Smooth muscle cell (in vitro differentiated cells): ENCODE data around the gene SRP68. TPM values are rescaled to one million over a fixed set of nuclear protein-coding genes. Genes with fewer than 3 reads are reported as not detected.

ENCODE experiments used
- DNase-seq: peaks from one replicate; lab custom pipeline; 2025; ENCODE audit not compliant: unreplicated experiment; lab: John Stamatoyannopoulos, UW
- H2AFZ ChIP-seq: fragments of 200-600 bp; sonication (generic); 2 replicates; pipeline ENCODE4 v1.6.0; 2016; ENCODE audit warnings: antibody characterized with exemption, low read depth, mild to moderate bottlenecking
- H3F3A ChIP-seq: fragments of 200-600 bp; sonication (generic); 2 replicates; pipeline ENCODE4 v1.6.0; 2017; ENCODE audit warnings: antibody characterized with exemption, low read depth
- H3K27ac ChIP-seq: fragments of 200-600 bp; sonication (generic); 2 replicates; pipeline ENCODE4 v1.5.1; 2016; ENCODE audit warnings: low read depth, mild to moderate bottlenecking
- H3K27me3 ChIP-seq: fragments of 200-600 bp; sonication (generic); 2 replicates; pipeline ENCODE4 v1.6.1; 2016; ENCODE audit warnings: low read depth, mild to moderate bottlenecking
- H3K36me3 ChIP-seq: fragments of 200-600 bp; sonication (generic); 2 replicates; pipeline ENCODE4 v1.5.1; 2016; ENCODE audit warnings: low read depth
- H3K4me1 ChIP-seq: fragments of 200-600 bp; sonication (generic); 2 replicates; pipeline ENCODE4 v1.5.1; 2016; ENCODE audit warnings: low read depth
- H3K4me2 ChIP-seq: fragments of 200-600 bp; sonication (generic); 2 replicates; pipeline ENCODE4 v1.6.0; 2016; ENCODE audit warnings: mild to moderate bottlenecking
- H3K4me3 ChIP-seq: fragments of 200-600 bp; sonication (generic); 2 replicates; pipeline ENCODE4 v1.5.1; 2016; ENCODE audit warnings: mild to moderate bottlenecking
- H3K79me2 ChIP-seq: fragments of 200-600 bp; sonication (generic); 2 replicates; pipeline ENCODE4 v1.6.0; 2016; ENCODE audit warnings: low read depth, mild to moderate bottlenecking
- H3K9ac ChIP-seq: fragments of 200-600 bp; sonication (generic); 2 replicates; pipeline ENCODE4 v1.6.0; 2016; ENCODE audit warnings: low read depth
- H3K9me3 ChIP-seq: fragments of 200-600 bp; sonication (generic); replicated peaks from 2 replicates; pipeline ENCODE4 v1.5.1; 2016; ENCODE audit warnings: low read depth
- H4K20me1 ChIP-seq: fragments of 200-600 bp; sonication (generic); 2 replicates; pipeline ENCODE4 v1.6.0; 2016; ENCODE audit warnings: low read depth
- CTCF ChIP-seq: fragments of 200-600 bp; sonication (generic); IDR thresholded peaks from 2 replicates; pipeline ENCODE4 v1.5.1; 2017; ENCODE audit warnings: borderline replicate concordance, mild to moderate bottlenecking, antibody characterized with exemption; ENCODE audit not compliant: insufficient read depth, poor library complexity, severe bottlenecking
- WGBS: methylation state at CpG from one replicate; pipeline ENCODE4 v1.1.7; 2016; ENCODE audit warnings: low lambda C conversion rate; 5-methylcytosine and 5-hydroxymethylcytosine counted together
- polyA plus RNA-seq: library from polyadenylated mRNA; unstranded; fragments of >200 nt; fragmentation: Nextera tagmentation; extraction: Ambion mirVana; gene quantifications from 2 replicates; pipeline ENCODE4 v1.2.1, GENCODE V29; 2016
- total RNA-seq: library from RNA; depleted of rRNA; stranded (reverse); fragments of >200 nt; gene quantifications from 2 replicates; pipeline ENCODE4 v1.2.3, GENCODE V29; 2014

SRP68 gene
- total and polyA plus RNA-seq, 2 experiments from 2014 or later, result 67.5 to 96.3 TPM

- Histone ChIP-seq H3K9me3 (no peaks in the 10 kb centered on the region), H3K36me3 (no peaks in the 10 kb centered on the region), H3K4me2 (no peak overlapping the region), H3K4me1 (no peaks in the 10 kb centered on the region), H3K9ac (no peak overlapping the region), H3K27ac (no peak overlapping the region), H3K79me2 (no peaks in the 10 kb centered on the region), H2AFZ (no peak overlapping the region), H4K20me1 (no peaks in the 10 kb centered on the region), H3K4me3 (no peak overlapping the region), H3K27me3 (no peaks in the 10 kb centered on the region), H3F3A (no peaks in the 10 kb centered on the region)
- DNase-seq, result no peak
- TF ChIP-seq CTCF, result no peak
- 88% methylated on average over 10 of the region's 13 CpGs for WGBS
Measured at GRCh38 chr17:76018801-76019200, 53.5 kb downstream of the SRP68 start.

- Histone ChIP-seq H3K79me2 (no peaks in the 10 kb centered on the region), H3K4me1 (no peaks in the 10 kb centered on the region), H3K36me3 (no peaks in the 10 kb centered on the region), H3K9ac (no peak overlapping the region), H3K27me3 (no peaks in the 10 kb centered on the region), H3K27ac (no peak overlapping the region), H2AFZ (no peak overlapping the region), H3K4me3 (no peak overlapping the region), H3K9me3 (no peaks in the 10 kb centered on the region), H3F3A (no peaks in the 10 kb centered on the region), H3K4me2 (no peak overlapping the region), H4K20me1 (no peaks in the 10 kb centered on the region)
- WGBS, result 90% methylated on average over 11 of the region's 11 CpGs
- DNase-seq, result no peak
- no peak for TF ChIP-seq CTCF
Measured at GRCh38 chr17:76018340-76018680, 54.0 kb downstream of the SRP68 start.

DNA sequence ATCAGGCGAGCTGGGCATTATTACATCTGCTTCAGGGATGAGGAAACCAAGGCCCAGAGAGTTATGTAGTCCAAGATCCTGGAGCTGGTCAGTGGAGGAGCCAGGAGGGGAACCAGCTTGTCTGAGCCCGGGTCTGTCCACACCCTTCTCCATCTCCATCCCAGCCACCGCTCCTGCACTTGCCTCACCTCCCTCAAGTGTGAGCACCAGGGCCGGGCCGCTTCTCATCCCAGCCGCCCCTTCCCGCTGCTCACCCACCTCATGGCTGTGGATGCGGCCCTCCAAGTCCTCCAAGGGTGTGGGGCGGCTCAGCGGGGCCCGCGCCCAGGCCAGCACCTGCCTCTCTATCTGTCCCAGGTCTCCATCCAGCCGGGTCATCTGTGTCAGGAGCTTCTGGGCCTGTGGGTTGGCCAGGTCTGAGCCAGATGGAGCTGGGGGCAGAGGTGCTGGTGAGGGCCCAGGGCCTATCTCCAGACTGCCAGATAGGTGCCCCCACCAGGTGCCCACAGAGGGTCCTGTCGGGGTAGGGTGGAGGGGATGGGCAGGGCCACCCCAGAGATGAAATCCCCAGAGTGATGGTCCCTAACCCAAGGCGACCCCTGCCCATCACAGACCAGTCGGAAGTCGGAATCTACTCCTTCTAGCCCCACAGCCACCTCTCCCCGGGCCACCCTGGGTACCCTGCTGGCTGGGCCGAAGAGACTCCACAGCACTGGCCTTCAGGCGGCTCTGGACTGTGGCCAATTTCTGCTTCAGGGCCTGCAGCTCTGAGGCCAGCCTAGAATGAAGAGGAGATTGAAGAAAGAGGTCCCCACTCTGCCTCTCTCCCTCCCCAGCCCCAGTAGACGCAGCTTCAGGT lies 54.6 kb downstream of the SRP68 start:
- Histone ChIP-seq H3K9ac (no peak overlapping the region), H2AFZ (no peak overlapping the region), H3K4me3 (no peak overlapping the region), H3K4me1 (no peaks in the 10 kb centered on the region), H3K9me3 (no peaks in the 10 kb centered on the region), H3F3A (no peaks in the 10 kb centered on the region), H3K79me2 (no peaks in the 10 kb centered on the region), H3K27me3 (no peaks in the 10 kb centered on the region), H3K4me2 (no peak overlapping the region), H3K36me3 (no peaks in the 10 kb centered on the region), H4K20me1 (no peaks in the 10 kb centered on the region), H3K27ac (no peak overlapping the region)
- no peak for TF ChIP-seq CTCF
- WGBS, result 95% methylated on average over 21 of the region's 21 CpGs
- DNase-seq, result no peak

DNA sequence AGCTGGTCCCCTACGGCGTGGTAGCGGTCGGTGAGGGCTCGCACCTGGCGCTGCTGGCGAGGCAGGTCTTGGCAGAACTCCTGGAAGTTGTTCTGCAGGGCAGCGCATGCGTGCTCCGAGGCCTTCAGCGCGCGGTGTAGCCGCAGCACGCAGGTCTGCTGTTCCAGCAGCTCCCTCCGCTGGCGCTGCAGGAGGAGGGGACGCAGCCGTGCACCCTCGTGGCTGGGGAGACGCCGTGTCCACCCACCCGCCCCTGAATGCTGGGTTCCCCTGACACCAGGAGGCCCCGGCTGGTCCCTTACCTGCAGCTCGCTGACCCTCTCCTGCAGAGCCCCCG lies 57.4 kb downstream of the SRP68 start:
- Histone ChIP-seq H3F3A (no peaks in the 10 kb centered on the region), H3K79me2 (no peaks in the 10 kb centered on the region), H3K27me3 (no peaks in the 10 kb centered on the region), H3K9me3 (no peaks in the 10 kb centered on the region), H3K4me1 (no peaks in the 10 kb centered on the region), H3K9ac (no peak overlapping the region), H4K20me1 (no peaks in the 10 kb centered on the region), H3K4me3 (no peak overlapping the region), H2AFZ (no peak overlapping the region), H3K27ac (no peak overlapping the region), H3K36me3 (no peaks in the 10 kb centered on the region), H3K4me2 (no peak overlapping the region)
- TF ChIP-seq CTCF, result no peak
- WGBS, result 89% methylated on average over 25 of the region's 26 CpGs
- DNase-seq, result no peak
